Measurements from ENCODE around the gene SIVA1.

- no peak for TF ChIP-seq CTCF (conservative IDR thresholded peaks at IDR 0.05)
- no peak for TF ChIP-seq EZH2 (IDR thresholded peaks at IDR 0.05; ENCODE audit: low read depth)
Measured at GRCh38 chr14:104772707-104773504, 20.0 kb downstream of the SIVA1 start.
